Stimulated activated CD4-positive, alpha-beta T cell treated with anti-CD3 and anti-CD28 coated beads, TNF-alpha, amount 100 ng/mL, for 48 hours (primary cell): Measurements from ENCODE around the gene TET2.

Source experiments
- DNase-seq, 3 donors: peaks; one replicate each; pipeline ENCODE4 v3.0.0-alpha.2; 2020; ENCODE audit warnings: low read depth in 3 of 3

Gene TET2

GRCh38 chr4:105234582-105234981 lies 87.9 kb downstream of the TET2 start:
- DNase-seq: no peak

- no peak for DNase-seq
Observed at GRCh38 chr4:105236202-105236915, 89.7 kb downstream of the TET2 start.

GRCh38 chr4:105236916-105237311 lies 90.2 kb downstream of the TET2 start:
- DNase-seq: no peak

- no peak for DNase-seq
Observed at GRCh38 chr4:105240037-105240436, 93.4 kb downstream of the TET2 start.

GRCh38 chr4:105241451-105241850 lies 94.8 kb downstream of the TET2 start:
- DNase-seq: no peak

GRCh38 chr4:105243446-105243845 lies 96.8 kb downstream of the TET2 start:
- no peak for DNase-seq

- DNase-seq: no peak
Observed at GRCh38 chr4:105246712-105247111, 100.0 kb downstream of the TET2 start.

- DNase-seq: no peak
Observed at GRCh38 chr4:105248613-105249012, 101.9 kb downstream of the TET2 start.

- no peak for DNase-seq
Observed at GRCh38 chr4:105257817-105258495, 111.3 kb downstream of the TET2 start.

GRCh38 chr4:105265689-105266088 lies 119.0 kb downstream of the TET2 start:
- DNase-seq: no peak

GRCh38 chr4:105267280-105267679 lies 120.6 kb downstream of the TET2 start:
- DNase-seq: no peak

GRCh38 chr4:105272002-105272401 lies 125.3 kb downstream of the TET2 start:
- no peak for DNase-seq

- DNase-seq: no peak
Observed at GRCh38 chr4:105273230-105273629, 126.6 kb downstream of the TET2 start.

- DNase-seq: no peak
Observed at GRCh38 chr4:105274090-105274489, 127.4 kb downstream of the TET2 start.

- DNase-seq: no peak
Observed at GRCh38 chr4:105274504-105274903, 127.8 kb downstream of the TET2 start.

GRCh38 chr4:105276361-105277104 lies 129.9 kb downstream of the TET2 start:
- no peak for DNase-seq

GRCh38 chr4:105277702-105278101 lies 131.0 kb downstream of the TET2 start:
- DNase-seq: no peak

- DNase-seq: no peak
Observed at GRCh38 chr4:105279314-105279713, 132.6 kb downstream of the TET2 start.

GRCh38 chr4:105280338-105281123 lies 133.9 kb downstream of the TET2 start:
- DNase-seq: no peak

GRCh38 chr4:105281124-105281415 lies 134.4 kb downstream of the TET2 start:
- no peak for DNase-seq

GRCh38 chr4:105282489-105282888 lies 135.8 kb downstream of the TET2 start:
- DNase-seq: no peak

- no peak for DNase-seq
Observed at GRCh38 chr4:105283501-105283900, 136.8 kb downstream of the TET2 start.
